Fibroblast of lung (primary cell): Measurements from ENCODE around the gene ZNF532.

Experiments used
- CTCF ChIP-seq, 2 donors: IDR thresholded peaks in 1 of 2; conservative IDR thresholded peaks in 1 of 2; 1 replicate in 1 of 2; 2 replicates in 1 of 2; pipeline ENCODE4 v1.5.1; 2011 to 2012; ENCODE audit warnings: low read length in 2 of 2, control low read depth in 1 of 2, inconsistent platforms in 1 of 2, low read depth in 1 of 2, mild to moderate bottlenecking in 1 of 2
- EZH2 ChIP-seq: IDR thresholded peaks from 2 replicates; pipeline ENCODE4 v1.5.1; 2012; ENCODE audit warnings: low read length, control low read depth, mild to moderate bottlenecking; ENCODE audit errors: missing control alignments

- TF ChIP-seq CTCF (conservative IDR thresholded peaks at IDR 0.05 in 1 of 2, IDR thresholded peaks at IDR 0.05 in 1 of 2; ENCODE audit: low read depth in 1 of 2, low read length in 2 of 2) (no peak), EZH2 (no peak)
Measured at GRCh38 chr18:58978916-58979315, 114.2 kb downstream of the ZNF532 start.
